ENCODE results near the gene MYL11. TPM values are rescaled to one million over a fixed set of nuclear protein-coding genes. Genes with fewer than 3 reads are reported as not detected.

The MYL11 gene
- total RNA-seq, 1 donor from 2014 or later: 2.0 TPM

DNA sequence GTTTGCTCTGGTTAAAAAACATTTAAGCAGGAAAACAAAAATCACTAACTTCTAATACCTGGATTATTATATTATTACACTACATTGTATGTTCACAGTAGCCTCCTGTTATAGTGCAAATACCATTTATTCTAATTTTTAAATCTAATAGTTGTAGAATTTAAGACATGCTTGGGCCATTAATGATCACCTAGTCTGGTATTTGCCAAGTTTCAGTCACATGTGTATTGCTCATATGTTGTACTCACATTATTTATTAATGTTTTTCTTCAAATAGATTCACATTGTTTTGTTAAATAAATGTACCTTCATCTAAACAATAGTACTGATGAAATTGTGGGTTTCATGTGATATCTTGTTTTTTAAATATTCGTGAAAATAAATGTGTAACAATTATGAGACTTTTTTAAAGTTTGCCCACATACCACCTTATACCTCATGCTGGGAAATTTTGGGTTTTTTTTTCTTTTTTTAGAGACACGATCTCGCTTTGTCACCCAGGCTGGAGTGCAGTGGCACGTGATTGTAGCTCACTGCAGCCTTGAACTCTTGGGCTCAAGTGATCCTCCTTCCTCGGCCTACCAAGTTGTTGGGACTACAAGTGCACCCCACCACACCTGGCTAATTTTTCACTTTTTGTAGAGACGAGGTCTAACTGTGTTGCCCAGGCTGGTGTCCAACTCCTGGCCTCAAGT, 38.7 kb downstream of the MYL11 start:
- H3K4me3 Mint-ChIP-seq: no peak overlapping the region
- no peak for DNase-seq (ENCODE audit: low spot score)
- H3K27me3 Mint-ChIP-seq (ENCODE audit: insufficient read depth): no peaks in the 10 kb centered on the region
- H3K9me3 Mint-ChIP-seq: no peaks in the 10 kb centered on the region
- intact Hi-C loops (cut with micrococcal nuclease): no loop called here
- H3K4me1 Mint-ChIP-seq (ENCODE audit: low read depth): peaks cover 41% of the 10 kb centered on the region
- no peak overlapping the region for H3K27ac Mint-ChIP-seq
- H3K36me3 Mint-ChIP-seq (ENCODE audit: low read depth): peaks cover 33% of the 10 kb centered on the region

DNA sequence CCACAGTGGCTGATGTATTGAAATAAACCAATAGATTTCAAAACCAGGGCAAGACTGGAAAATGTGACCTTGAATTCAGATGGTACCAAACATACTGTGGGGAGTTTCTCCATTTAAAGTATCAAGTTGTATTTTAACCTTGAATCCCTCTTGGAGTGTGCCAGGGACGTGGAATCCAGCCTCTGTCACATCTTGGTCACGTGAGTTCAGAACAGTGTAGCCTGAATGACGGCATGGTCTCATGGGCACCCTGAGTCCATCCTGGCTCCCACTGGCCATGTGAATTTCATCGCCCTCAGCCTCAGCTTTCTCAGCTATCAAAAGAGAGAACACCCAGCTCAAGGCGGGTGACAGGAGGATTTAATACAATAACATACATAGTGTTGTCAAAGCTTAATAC, 39.6 kb downstream of the MYL11 start:
- H3K27me3 Mint-ChIP-seq (ENCODE audit: insufficient read depth): no peaks in the 10 kb centered on the region
- intact Hi-C loops (cut with micrococcal nuclease): no loop called here
- peaks cover 33% of the 10 kb centered on the region for H3K36me3 Mint-ChIP-seq (ENCODE audit: low read depth)
- H3K4me1 Mint-ChIP-seq (ENCODE audit: low read depth): peaks cover 39% of the 10 kb centered on the region
- H3K27ac Mint-ChIP-seq: no peak overlapping the region
- no peak overlapping the region for H3K4me3 Mint-ChIP-seq
- H3K9me3 Mint-ChIP-seq: no peaks in the 10 kb centered on the region
- no peak for DNase-seq (ENCODE audit: low spot score)

DNA sequence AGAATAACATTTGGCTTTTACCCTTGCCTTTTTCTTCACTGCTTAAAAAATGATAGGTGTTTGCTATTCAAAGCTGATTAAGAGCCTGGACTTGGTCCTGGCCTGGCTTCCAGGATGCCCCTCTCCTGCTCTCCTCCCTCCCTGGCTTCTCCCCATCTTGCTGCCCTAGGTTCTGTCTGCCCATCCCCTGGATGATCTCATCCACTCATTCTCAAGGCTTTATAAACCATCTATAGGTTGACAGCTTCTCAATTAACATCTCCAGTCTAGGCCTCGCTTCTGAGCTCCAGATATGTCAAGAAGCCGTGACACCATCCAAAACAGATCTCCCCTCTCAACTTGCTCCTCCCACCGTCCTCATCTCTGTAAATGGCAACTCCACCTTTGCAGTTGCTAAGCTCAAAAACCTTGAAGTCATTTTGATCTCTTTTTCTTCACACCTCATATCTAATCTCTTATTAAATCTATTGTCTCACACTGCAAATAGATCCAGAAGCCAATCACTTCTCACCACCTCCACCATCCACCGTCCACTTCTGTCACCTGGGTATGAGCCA, 41.5 kb downstream of the MYL11 start:
- intact Hi-C loops (cut with micrococcal nuclease): no loop called here
- Mint-ChIP-seq H3K4me3 (no peak overlapping the region), H3K36me3 (ENCODE audit: low read depth) (peaks cover 40% of the 10 kb centered on the region)

GRCh38 chr16:30416624-30417528, 42.3 kb downstream of the MYL11 start:
- peaks cover 41% of the 10 kb centered on the region for H3K4me1 Mint-ChIP-seq (ENCODE audit: low read depth)
- H3K36me3 Mint-ChIP-seq (ENCODE audit: low read depth): peaks cover 42% of the 10 kb centered on the region
- peak overlapping the region; percentile 72 for H3K27ac Mint-ChIP-seq
- DNase-seq (ENCODE audit: low spot score): no peak
- no peaks in the 10 kb centered on the region for H3K27me3 Mint-ChIP-seq (ENCODE audit: insufficient read depth)
- intact Hi-C loops (cut with micrococcal nuclease): loop anchor here (1.0 kb wide), 1 partner anchor 8 kb away; no protein-coding TSS in a partner anchor
- peak overlapping the region; percentile 55 for H3K4me3 Mint-ChIP-seq
- no peaks in the 10 kb centered on the region for H3K9me3 Mint-ChIP-seq

More for the DNA sequence above, 41.5 kb downstream of the MYL11 start:
- Mint-ChIP-seq H3K4me1 (ENCODE audit: low read depth) (peaks cover 42% of the 10 kb centered on the region), H3K27ac (peak overlapping the region; percentile 18), H3K9me3 (no peaks in the 10 kb centered on the region), H3K27me3 (ENCODE audit: insufficient read depth) (no peaks in the 10 kb centered on the region)
- DNase-seq (ENCODE audit: low spot score): no peak

- Mint-ChIP-seq H3K4me1 (ENCODE audit: low read depth) (peaks cover 36% of the 10 kb centered on the region), H3K9me3 (no peaks in the 10 kb centered on the region), H3K27me3 (ENCODE audit: insufficient read depth) (no peaks in the 10 kb centered on the region), H3K36me3 (ENCODE audit: low read depth) (peaks cover 37% of the 10 kb centered on the region), H3K27ac (no peak overlapping the region), H3K4me3 (peak overlapping the region; percentile 70)
- intact Hi-C loops (cut with micrococcal nuclease): loop anchor here (1.0 kb wide), 1 partner anchor 8 kb away; no protein-coding TSS in a partner anchor
- DNase-seq (ENCODE audit: low spot score): peak; percentile 86
These were observed 43.1 kb downstream of the MYL11 start for GRCh38 chr16:30417529-30418349.

DNA sequence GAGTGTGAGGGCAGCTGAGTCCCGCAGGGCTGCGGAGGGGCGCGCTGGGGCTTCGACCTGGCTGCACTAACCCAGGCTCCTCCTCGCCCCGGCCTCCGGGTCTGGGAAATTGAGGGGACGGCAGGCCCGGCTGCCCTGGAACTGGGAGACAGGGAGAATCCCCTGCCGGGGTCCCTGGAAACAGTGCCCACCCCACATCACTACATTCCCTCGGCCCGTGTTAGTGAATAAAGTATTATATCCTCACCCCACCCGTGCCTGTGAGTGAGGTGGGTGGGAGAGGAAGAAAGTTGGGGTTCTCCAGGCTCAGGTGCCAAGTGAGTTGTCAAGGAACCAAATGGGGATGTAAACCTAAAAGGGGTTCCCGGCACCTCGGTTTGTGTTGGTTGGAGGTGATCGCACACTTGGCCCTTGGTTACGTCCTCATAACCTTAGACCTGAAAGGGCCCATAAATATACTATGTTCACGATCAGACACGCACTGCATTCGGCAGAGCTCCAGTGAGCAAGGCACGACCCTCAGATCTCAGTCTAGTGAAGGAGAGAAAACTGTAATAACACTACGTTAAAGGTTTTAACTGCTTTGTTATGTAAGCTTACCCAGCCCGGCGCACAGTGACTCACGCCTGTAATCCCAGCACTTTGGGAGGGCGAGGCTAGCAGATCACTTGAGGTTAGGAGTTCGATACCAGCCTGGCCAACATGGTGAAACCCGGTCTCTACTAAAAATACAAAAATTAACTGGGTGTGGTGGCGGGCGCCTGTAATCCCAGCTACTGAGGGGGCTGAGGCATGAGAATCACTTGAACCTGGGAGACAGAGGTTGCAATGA, 44.0 kb downstream of the MYL11 start:
- intact Hi-C loops (cut with micrococcal nuclease): no loop called here
- DNase-seq (ENCODE audit: low spot score): no peak
- no peaks in the 10 kb centered on the region for H3K27me3 Mint-ChIP-seq (ENCODE audit: insufficient read depth)
- H3K4me3 Mint-ChIP-seq: peak overlapping the region; percentile 70
- H3K4me1 Mint-ChIP-seq (ENCODE audit: low read depth): peaks cover 36% of the 10 kb centered on the region
- H3K27ac Mint-ChIP-seq: peak overlapping the region; percentile 65
- H3K36me3 Mint-ChIP-seq (ENCODE audit: low read depth): peaks cover 37% of the 10 kb centered on the region
- no peaks in the 10 kb centered on the region for H3K9me3 Mint-ChIP-seq

DNA sequence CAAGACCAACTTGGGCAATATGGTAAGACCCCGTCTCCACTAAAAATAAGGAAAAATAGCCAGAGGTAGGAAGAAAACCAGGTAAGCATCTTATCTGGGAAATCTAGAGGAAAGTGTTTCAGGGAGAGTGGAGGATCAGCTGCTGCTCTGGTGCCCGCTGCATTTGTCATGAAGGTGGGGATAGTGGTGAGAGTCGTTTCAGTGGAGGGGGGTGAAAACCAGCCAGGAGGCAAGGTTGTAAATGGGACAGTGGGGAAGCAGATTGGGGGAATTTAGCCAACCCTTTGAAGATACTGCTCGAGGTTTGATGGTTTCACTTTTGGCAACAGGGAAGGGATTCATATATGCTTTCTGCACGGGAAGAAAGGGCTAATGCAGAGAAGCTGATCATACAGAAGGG, 46.4 kb downstream of the MYL11 start:
- peaks cover 30% of the 10 kb centered on the region for H3K4me1 Mint-ChIP-seq (ENCODE audit: low read depth)
- H3K27me3 Mint-ChIP-seq (ENCODE audit: insufficient read depth): no peaks in the 10 kb centered on the region
- H3K27ac Mint-ChIP-seq: no peak overlapping the region

More for the DNA sequence above, 46.4 kb downstream of the MYL11 start:
- intact Hi-C loops (cut with micrococcal nuclease): no loop called here
- H3K9me3 Mint-ChIP-seq: no peaks in the 10 kb centered on the region
- no peak for DNase-seq (ENCODE audit: low spot score)
- H3K4me3 Mint-ChIP-seq: no peak overlapping the region
- H3K36me3 Mint-ChIP-seq (ENCODE audit: low read depth): peaks cover 33% of the 10 kb centered on the region

Other genes starting within 250 kb of the MYL11 start
- 816 and 819 TPM in 2 replicates for gene CORO1A, start 191.2 kb upstream of the MYL11 start, total RNA-seq
- 312 and 329 TPM in 2 replicates for gene BOLA2B, start 181.1 kb upstream of the MYL11 start, total RNA-seq
- gene SLX1A, start 180.9 kb upstream of the MYL11 start, total RNA-seq: 63.2 and 66.4 TPM in 2 replicates
- gene SULT1A3, start 175.5 kb upstream of the MYL11 start, total RNA-seq: 18.9 and 20.4 TPM in 2 replicates
- gene NPIPB13, start 126.3 kb upstream of the MYL11 start, total RNA-seq: 11.0 and 20.0 TPM in 2 replicates
- 100 and 104 TPM in 2 replicates for gene CD2BP2, start 19.5 kb upstream of the MYL11 start, total RNA-seq
- gene TBC1D10B, start 4.3 kb upstream of the MYL11 start, total RNA-seq: 68.9 and 73.6 TPM in 2 replicates
- gene SEPTIN1, start 7.8 kb downstream of the MYL11 start, total RNA-seq: 195 and 200 TPM in 2 replicates
- 20.2 and 21.4 TPM in 2 replicates for gene ZNF48, start 20.6 kb downstream of the MYL11 start, total RNA-seq
- 8.1 and 8.9 TPM in 2 replicates for gene ZNF771, start 32.8 kb downstream of the MYL11 start, total RNA-seq
- 173 and 178 TPM in 2 replicates for gene DCTPP1, start 55.2 kb downstream of the MYL11 start, total RNA-seq
- 83.4 and 87.2 TPM in 2 replicates for gene SEPHS2, start 71.1 kb downstream of the MYL11 start, total RNA-seq
- 259 and 287 TPM in 2 replicates for gene ITGAL, start 97.9 kb downstream of the MYL11 start, total RNA-seq
- 13.7 and 14.6 TPM in 2 replicates for gene ZNF768, start 151.8 kb downstream of the MYL11 start, total RNA-seq
- gene ZNF747, start 160.1 kb downstream of the MYL11 start, total RNA-seq: 13.8 and 15.8 TPM in 2 replicates
- 17.9 and 21.2 TPM in 2 replicates for gene ZNF764, start 183.6 kb downstream of the MYL11 start, total RNA-seq
- 7.4 and 9.4 TPM in 2 replicates for gene ZNF688, start 196.9 kb downstream of the MYL11 start, total RNA-seq
- gene ZNF785, start 210.9 kb downstream of the MYL11 start, total RNA-seq: 19.2 and 21.5 TPM in 2 replicates
- gene ZNF689, start 235.6 kb downstream of the MYL11 start, total RNA-seq: 14.7 TPM in 2 replicates